Parietal lobe (tissue), 1 donor: Measurements from ENCODE around the gene TMPRSS9. TPM values are rescaled to one million over a fixed set of nuclear protein-coding genes. Genes with fewer than 3 reads are reported as not detected.

Experiments used
- total RNA-seq: library from RNA; depleted of rRNA; stranded (reverse); fragments of >200 nt; gene quantifications from one replicate; pipeline ENCODE4 v1.2.3, GENCODE V29; 2014

The TMPRSS9 gene
- total RNA-seq, result 0.63 TPM

GRCh38 chr19:2359992-2360685 lies at the start of gene TMPRSS9:
TSS of gene TMPRSS9 (plus strand) at chr19:2360265. CDS start at chr19:2389786, 29,521 bp downstream.

DNA sequence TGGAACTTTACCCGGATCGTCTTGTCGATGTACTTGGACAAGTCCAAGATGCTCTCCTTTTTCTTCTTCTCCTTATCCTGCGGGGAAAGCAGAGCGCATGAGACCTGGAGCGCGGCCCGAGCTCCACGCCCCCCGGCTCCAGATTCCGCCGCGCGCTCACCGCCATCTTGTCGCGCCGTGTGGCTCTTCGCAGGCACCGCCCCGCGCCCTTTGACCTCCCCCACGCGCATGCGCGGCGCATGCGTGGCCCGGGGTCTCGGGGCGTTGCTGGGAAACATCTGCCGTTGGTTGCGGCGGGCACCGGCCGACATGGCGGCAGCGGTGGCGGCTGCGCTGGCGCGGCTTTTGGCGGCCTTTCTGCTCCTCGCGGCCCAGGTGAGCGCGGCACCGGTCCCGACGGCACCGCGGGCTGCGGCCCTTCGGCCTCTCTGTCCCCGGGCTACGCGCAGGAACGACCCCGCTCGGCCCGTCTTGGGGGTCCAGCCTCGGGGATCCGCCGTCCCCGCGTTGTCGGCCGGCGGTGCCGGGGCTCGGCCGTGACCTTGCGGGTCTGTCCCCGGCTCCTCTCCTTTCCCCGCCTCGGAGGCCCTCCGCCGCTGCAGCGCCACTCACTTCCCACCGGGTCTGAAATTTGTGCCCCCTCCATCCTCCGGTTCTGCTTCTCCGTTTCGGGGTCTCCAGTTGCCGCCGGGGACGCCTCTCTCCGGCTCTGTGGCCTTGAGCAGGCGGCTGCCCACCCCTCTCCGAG lies 31.5 kb upstream of the TMPRSS9 start, which contains the start of the genes LSM7 and SPPL2B:
LSM7 (minus strand) TSS at position 186 of the 748 bp plus-strand sequence; CDS start at position 166, 20 bp downstream.
SPPL2B (plus strand) TSS at position 284 of the 748 bp plus-strand sequence; CDS start at position 310, 26 bp downstream.

GRCh38 chr19:2427429-2428320 lies 67.6 kb downstream of the TMPRSS9 start, which contains the start of gene TIMM13:
TSS of gene TIMM13 (minus strand) at chr19:2427586. CDS start at chr19:2427533, 53 bp downstream.

Other genes with a start within 250 kb of the TMPRSS9 start
- gene AP3D1, start 208.7 kb upstream of the TMPRSS9 start, total RNA-seq, result 72.6 TPM
- gene DOT1L, start 196.3 kb upstream of the TMPRSS9 start, total RNA-seq, result 21.0 TPM
- 36.6 TPM for gene PLEKHJ1, start 123.9 kb upstream of the TMPRSS9 start, total RNA-seq
- gene SF3A2, start 123.4 kb upstream of the TMPRSS9 start, total RNA-seq, result 76.4 TPM
- 2.2 TPM for gene AMH, start 110.9 kb upstream of the TMPRSS9 start, total RNA-seq
- not detected for gene JSRP1, start 103.8 kb upstream of the TMPRSS9 start, total RNA-seq
- not detected for gene PEAK3, start 78.1 kb upstream of the TMPRSS9 start, total RNA-seq
- gene LINGO3, start 52.1 kb upstream of the TMPRSS9 start, total RNA-seq, result 0.94 TPM
- 90.1 TPM for gene LSM7, start 31.7 kb upstream of the TMPRSS9 start, total RNA-seq
- gene SPPL2B, start 31.6 kb upstream of the TMPRSS9 start, total RNA-seq, result 57.0 TPM
- 17.2 TPM for gene TIMM13, start 67.3 kb downstream of the TMPRSS9 start, total RNA-seq
- gene LMNB2, start 96.7 kb downstream of the TMPRSS9 start, total RNA-seq, result 40.7 TPM
- 2.8 TPM for gene GADD45B, start 115.9 kb downstream of the TMPRSS9 start, total RNA-seq